Activated CD4-positive, CD25-positive, alpha-beta regulatory T cell (primary cell): Measurements from ENCODE around the gene PABPN1.
"Not testable (repeated sequence)": the region's sequence is repeated elsewhere in the genome, so short reads cannot be mapped to it uniquely, and the experiment has no call there.

Experiments used
- DNase-seq, 4 experiments: peaks; one replicate each; lab custom pipeline; 2025; lab: John Stamatoyannopoulos, UW

PABPN1 gene, protein sequence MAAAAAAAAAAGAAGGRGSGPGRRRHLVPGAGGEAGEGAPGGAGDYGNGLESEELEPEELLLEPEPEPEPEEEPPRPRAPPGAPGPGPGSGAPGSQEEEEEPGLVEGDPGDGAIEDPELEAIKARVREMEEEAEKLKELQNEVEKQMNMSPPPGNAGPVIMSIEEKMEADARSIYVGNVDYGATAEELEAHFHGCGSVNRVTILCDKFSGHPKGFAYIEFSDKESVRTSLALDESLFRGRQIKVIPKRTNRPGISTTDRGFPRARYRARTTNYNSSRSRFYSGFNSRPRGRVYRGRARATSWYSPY

DNA sequence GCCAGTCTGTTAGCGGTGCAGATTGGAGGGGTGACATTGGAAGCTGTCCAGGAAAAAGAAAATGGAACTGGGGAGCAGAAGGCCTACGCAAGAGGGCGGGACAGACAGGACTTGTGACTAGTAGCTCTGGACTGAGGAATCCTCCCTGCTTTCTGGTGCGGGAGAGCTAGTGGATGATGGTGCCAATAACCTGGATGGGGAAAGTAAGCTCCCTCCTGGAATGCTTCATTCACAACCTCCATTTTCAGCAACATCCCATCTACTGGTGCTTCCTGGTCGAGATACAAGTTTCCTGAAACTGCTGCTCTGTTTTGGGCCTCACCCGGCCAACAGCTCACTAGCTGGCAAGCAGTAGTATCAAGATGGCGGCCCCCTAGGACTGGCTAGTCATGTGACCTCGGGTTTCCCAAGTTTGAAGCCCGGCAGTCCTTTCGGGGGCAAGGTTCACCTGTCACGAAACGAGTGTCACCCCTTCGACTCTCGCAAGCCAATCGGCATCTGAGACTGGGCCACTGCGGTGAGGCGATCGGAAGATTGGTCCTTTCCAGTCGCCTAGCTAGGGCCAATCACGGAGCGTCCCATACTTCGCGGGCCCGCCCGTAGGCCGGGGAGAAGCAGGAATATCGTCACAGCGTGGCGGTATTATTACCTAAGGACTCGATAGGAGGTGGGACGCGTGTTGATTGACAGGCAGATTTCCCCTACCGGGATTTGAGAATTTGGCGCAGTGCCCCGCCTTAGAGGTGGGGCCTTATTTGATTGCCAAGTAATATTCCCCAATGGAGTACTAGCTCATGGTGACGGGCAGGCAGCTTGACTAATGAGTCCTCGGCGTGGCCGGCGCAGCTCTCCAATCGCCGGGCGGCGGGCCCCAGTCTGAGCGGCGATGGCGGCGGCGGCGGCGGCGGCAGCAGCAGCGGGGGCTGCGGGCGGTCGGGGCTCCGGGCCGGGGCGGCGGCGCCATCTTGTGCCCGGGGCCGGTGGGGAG, at the start of gene PABPN1:
Gene PABPN1, plus strand, starts transcription at position 874 of the 988 bp plus-strand sequence. Its CDS starts 13 bp downstream, at position 887.
- DNase-seq, result peak; percentile 90 to 99 (median 92)

DNA sequence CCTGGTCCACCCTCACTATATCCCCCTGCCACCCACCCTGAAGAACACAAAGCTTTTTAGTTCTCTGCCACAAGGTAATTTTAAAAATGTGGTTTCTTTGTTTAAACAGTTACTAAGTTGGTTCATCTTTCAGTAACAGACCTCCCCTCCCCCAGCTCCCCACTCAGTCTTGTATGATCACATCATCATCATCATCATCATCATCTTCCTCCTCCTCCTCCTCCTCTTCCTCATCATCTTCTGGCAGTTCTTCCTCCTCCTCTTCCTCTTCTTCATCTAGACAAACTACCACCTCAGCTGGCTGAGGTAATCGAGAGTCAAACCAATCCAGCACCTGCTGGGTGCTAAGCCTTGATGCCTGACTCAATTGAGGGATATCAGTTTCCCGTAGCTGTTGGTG, 45.8 kb upstream of the PABPN1 start:
- DNase-seq, result no peak

DNA sequence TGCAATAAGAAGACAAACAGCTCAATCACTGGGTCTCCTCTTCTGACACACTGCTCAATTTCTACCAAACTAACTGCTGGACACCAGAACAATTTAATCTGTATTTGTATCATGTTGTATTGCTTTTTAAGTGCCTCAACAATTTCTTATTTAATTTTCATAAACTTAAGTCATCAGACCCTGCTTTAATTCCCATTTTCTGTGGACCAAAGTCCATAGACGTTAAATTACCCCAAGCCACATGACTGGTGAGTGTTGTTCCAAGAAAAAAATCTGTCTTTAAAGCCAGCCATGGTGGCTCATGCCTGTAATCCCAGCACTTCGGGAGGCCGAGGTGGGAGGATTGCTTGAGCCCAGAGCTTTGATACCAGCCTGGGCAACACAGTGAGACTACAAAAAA, 44.1 kb upstream of the PABPN1 start:
- DNase-seq, result no peak

DNA sequence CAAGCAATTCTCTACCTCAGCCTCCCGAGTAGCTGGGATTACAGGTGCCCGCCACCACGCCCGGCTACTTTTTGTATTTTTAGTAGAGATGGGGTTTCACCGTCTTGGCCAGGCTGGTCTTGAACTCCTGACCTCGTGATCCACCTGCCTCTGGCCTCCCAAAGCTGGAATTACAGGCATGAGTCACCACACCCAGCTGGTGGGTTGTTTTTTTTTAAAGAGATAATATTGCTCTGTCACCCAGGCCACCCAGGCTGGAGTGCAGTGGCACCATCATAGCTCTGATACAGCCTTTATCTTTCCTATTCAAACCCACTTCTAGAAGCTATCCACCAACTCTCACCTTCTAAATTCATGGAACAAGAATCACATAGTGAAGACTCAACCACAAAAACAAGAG, 43.3 kb upstream of the PABPN1 start:
- DNase-seq, result not testable (repeated sequence)

DNA sequence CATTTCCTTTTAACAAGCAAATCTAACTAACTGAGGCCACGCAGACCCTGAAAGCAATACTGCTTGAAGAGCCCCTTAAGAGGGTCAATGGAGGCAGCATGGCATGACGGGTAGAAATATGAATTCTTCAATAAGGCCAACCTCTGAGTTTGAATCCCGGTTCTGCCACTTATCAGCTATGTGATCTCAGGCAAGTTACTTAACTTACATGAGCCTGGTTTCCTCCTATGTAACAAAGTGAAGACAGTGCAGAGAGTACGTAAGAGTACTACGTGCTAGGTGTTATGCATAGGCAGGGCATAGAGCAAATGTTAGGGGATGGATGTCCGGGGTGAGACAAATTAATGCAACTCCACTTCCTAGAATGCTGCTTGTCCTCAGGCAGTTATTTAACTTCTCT, 40.0 kb upstream of the PABPN1 start:
- DNase-seq, result no peak

DNA sequence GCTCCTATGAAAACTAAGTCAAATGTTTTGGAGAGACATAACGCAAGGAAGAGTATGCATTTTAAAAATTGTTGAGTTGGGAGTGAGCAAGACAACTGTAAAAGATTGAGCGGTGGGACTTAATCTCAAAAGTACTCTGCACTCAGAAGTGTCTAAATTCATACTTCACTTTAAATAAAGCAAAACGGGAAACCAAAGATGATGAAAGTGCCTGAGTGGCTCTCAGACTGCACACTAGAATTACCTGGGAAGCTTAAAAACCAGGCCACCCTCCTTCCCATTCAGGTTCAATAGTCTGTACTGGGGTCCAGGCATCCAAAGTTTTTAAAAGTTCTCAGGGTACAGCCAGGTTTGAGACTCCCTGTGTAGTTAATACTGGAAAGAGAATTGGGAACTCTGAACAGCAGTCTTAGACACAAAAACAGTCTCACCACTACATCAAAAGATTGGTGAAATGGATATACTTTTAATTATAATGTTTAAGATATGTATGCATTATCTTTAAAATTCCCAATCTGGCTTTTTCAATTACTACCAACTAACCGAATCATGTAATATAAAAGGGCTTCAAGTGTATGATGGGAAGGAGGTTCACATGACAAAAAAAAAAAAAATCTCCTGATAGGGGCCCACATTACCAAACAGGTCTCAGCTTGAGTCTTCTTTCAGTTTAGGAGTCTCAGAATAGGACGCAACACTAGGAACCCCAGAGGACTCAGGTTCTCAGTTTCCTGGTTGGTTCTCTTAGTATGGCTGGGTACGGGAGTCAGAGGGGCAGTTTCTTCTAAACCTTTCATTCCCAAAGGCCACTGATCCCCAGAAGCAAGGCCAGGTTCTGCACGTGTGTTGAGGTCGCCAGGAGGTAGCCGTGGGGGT, 36.4 kb upstream of the PABPN1 start:
- DNase-seq, result no peak

DNA sequence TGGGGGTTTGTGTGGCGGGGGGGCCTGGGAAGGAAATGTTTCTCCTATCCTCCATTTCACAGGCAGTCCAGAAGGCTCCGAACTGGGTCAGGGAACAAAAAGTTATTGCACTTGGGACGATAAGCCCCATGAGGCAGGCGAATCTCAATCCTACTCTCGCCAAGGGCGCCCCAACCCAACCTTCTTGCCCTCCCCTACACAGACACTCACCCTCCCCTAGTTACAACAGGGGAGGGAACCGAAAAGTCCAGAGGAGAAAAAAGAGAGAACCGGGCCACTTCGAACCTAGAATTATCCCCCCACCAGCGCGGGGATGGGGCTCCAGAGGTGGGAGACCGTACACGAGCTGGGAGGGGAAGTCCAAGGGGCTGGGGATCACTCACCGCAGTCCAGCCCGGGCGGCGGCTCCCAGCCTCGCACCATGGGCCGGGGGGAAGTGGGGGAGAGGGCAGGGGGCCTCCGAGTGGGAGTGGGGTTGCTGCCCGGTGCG, 35.7 kb upstream of the PABPN1 start:
- no peak for DNase-seq

DNA sequence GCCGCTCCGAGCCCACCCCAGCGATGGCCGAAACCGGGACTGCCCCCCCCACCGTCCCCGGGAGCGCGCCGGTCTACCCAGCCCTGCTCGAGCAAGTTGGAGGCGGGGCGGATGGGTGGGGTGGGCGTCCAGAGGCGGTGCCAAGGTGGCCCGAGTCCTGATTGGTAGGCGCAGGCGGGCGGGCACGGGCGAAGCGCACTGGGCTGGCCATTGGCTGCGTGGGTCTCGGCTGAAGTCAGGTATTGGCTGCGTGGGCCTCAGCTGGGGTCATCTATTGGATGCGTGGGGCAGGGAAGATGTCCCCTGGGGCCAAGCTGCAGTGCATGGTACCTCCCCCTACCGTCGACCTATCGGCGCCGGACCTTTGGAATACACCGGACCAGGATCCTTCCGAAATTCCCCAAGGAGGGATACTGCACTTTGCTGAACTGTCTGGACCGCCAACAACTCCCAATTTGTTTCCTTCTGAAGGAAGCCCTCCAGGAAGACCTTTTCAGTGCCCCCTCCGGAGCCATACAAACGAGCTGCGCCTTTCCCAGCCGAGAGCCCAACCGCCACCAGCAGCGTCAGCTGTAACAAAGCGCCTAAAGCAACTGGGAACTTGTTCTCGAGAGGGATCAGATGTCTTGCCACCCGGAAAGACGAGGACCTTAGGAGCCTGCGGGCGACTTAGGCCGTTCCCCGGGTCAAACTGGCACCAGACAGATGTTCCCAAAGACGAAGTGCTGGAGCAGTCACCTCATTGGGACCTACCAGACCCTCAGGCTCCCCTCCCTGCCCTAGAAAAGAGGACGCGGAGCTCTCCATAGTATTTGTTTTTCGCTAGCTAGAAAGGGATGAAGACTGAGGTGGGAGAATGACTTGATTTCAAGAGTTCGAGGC, 35.0 kb upstream of the PABPN1 start, which contains the start of gene HOMEZ:
Gene HOMEZ, minus strand, starts transcription at position 113 of the 882 bp plus-strand sequence. CDS start 180 bp downstream, outside the sequence.
- peak; percentile 95 to 97 (median 96) for DNase-seq

DNA sequence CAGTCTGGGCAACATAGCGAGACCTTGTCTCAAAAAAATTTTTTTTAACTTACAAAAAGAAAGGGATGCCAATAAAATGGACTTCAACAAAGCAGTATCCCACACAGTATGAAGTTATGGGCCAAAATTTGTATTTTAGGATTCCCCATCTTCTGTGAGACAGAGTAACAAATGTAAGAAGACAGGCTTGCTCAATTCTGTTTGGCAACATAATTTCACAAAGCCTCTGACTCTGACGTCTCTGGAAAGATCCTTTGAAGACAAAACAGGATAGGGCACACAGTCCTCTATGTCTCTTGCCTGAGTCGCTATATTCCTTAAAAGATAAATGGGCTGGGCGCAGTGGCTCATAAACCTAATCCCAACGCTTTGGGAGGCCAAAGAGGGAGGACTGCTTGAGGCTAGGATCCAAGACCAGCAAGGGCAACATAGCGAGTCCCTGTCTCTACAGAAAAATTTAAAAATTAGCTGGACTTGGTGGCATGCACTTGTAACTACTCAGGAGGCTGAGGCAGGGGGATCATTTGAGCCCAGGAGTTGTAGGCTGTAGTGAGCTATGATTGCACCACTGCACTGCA, 34.3 kb upstream of the PABPN1 start:
- no peak for DNase-seq

DNA sequence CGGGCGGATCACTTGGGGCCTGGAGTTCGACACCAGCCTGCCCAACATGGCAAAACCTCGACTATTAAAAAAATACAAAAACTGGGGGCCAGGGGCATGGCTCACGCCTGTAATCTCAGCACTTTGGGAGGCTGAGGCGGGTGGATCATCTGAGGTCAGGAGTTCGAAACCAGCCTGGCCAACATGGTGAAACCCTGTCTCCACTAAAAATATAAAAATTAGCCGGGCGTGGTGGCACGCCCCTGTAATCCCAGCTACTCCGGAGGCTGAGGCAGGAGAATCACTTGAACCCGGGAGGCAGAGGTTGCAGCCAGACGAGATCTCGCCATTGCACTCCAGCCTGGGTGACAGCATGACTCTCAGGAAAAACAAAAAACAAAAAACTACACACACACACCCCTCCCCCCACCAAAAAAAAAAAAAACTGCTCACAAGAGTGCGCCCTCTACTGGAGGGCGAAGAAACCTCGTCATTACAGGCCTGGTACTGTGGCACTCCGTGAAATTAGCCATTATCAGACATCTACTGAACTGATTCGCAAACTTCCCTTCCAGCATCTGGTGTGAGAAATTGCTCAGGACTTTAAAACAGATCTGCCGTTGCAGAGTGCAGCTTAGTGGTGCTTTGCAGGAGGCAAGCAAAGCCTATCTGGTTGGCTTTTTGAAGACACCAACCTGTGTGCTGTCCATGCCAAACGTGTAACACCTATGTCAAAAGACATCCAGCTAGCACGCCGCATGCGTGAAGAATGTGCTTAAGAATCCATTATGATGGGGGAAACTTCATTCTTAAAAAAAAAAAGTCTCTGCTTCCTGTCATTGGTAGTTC, 26.3 kb upstream of the PABPN1 start:
- peak; percentile 24 to 35 (median 27) for DNase-seq

DNA sequence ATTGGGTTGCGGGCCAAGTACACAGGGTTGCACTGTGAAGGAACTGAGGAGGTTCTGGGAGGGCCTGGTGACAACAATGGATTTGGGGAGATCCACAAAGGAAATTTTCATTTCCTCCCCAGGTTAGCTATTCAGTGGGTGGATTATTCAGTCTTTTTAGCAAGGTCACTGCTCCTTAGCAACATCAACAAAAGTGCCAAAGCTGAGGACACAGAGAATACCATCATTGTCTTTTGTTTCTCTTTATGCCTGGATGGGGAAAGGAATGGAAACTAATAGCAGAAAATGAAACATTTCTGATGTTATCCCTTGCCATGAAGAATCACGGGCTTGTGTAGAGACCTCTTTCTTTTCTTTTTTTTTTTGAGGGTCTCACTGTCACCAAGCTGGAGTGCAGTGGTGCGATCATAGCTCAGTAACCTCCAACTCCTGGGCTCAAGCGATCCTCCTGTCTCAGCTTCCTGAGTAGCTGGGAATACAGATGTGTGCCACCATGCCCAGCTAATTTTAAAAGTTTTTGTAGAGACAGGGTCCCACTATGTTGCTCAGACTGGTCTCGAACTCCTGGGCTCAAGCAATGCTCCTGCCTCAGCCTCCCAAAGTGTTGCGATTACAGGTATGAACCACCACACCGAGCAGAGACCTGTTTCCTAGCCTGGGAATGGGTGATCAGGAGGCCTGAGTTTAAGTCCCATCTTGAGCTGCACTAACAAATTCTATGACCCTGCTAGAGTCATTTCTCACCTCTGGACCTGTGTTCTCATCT, 25.1 kb upstream of the PABPN1 start:
- DNase-seq, result no peak

DNA sequence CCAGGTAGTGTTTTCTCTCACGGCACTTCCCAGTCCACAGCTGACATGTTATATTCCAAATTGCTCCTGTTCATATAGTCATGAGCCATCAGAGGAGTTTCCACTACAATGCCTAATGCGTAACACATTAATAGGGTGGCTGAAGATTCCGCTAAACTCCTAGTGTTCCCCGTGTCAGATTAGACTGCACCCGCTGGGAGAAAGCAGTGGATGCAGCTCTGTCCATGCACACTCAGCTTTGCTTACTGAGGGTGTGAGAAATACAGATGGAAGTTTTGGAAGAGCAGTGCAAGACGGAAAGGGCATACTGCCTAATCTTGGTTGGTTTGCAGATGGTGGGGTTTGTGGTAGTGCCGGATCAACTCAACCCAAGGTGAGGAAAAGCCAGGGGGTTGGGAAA, 24.2 kb upstream of the PABPN1 start:
- no peak for DNase-seq

DNA sequence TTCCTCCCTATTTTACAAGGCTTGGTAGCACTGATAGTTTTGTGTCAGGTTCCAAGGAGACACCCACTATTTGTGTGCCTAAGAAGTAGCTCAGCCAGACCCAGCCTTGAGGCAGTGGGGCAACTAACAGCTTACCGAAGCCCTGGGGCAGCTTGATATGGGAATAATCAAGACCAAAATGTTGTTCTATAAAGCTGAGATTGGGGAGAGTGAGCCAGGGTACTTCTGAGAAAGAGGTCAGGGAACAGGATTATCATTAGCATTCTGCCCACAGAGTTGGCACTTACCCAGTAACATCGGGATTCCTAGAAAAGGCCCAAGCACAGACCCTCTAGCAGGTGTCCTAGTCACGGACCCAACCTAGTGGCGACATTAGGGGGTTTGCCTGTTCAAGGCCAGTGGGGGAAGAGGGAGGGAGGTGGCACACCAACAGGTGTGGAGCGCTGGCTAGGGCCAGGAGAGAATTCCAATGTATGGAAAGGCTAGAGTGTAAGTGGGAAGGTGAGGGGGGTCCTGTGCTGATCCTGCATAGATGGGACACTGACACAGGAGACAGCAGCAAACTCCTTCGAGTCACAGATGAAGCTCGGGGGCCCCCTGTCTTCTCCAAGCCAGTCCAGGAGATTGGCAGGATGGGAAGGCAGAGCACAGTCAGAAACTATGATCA, 23.5 kb upstream of the PABPN1 start:
- DNase-seq, result no peak

DNA sequence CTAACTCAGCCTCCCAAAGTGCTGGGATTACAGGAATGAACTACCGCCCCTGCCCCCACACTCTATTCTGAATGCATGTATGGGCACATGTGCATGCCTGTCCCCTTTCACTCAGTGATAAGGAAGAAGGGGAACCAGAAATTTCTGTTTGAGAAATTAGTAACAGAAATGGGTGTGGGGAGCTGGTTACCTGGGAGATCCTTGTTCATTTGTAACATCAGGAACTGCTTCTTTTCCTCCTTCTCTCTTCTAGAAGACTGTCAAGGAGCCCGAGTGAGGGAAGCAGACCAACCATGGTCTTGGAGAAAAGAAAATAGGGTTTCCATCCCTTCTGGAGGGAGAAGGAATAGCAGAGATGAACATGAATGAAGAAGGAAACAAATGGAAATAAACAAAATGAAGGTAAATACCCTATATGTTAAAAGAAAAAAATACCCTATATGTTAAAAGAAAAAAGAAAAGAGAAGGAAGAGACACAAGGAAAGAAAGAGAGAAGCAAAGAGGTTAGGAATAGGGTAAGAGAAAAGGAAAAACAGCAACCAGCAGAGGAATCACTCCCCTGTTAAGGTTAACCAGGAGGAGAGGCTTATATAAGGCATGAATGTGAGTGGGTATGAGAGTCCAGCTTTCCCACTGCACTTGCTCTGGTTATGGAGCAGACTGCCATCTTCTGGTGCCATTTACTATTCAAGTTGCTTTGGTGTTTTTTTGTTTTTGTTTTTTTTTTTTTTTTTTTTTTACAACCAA, 21.9 kb upstream of the PABPN1 start:
- no peak for DNase-seq

DNA sequence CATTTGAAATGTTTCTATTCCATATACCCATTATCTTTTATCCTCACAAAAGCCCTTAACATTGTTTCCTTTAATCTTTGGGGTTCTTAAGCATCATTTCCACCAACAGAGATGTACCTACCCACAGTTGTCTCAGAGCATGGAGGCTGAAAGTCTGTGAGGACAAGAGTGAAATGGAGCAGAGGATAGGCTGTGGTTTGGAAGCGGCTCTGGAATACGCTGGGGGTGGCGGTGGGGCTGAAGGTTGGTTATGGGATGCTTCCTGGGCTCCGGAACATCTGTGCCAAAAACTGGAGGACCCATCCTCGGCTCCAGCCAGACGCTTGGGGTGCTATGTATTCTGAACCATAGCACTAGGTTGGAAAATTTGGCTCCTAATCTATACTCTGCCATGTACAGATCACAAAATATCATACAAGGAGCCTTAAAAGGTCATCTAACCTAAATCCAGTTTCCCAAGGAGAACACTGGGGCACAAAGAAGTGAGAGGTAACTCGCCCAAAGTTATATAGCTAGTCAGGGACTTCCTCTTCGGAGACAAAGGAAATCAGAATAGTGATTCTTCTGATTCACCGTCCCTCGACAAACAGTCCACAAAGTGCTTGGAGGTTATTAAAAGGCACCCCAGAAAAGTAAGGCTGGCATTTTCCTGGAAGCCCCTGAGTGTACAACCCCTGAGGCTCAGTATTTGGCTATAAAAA, 21.1 kb upstream of the PABPN1 start:
- no peak for DNase-seq

DNA sequence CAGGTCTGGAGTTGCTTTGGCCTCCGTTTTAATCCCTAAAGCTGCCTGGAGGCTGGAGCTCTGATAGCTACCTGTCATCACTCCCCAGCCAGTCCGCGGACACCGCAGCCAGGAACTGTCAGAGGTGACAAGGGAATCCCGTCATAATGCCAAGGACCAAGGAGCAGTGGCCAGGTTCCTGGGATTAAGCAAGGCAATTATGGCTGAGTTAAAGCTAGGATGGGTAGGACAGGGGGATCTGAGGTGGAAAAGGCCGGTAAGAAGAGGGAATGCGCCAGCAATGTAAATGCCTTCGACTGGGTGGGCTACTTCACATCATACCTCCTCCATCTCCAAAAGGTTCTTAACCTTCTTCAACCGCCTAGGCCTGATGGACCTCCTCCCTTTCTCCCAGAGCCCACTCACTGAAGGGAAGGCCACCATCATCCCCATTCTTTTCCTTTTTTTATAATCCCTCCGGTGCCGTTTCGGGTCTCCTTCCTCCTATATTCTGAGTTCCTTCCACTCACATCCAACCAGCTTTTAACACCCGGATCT, 20.5 kb upstream of the PABPN1 start:
- no peak for DNase-seq
